COLO668 (cell line): Measurements from ENCODE around the gene PAK1IP1.
"Not testable (repeated sequence)": the region's sequence is repeated elsewhere in the genome, so short reads cannot be mapped to it uniquely, and the experiment has no call there.

Experiments used
- DNase-seq: peaks from one replicate; lab custom pipeline; 2025; ENCODE audit not compliant: unreplicated experiment; lab: John Stamatoyannopoulos, UW

PAK1IP1 gene

GRCh38 chr6:10692965-10693538, 1.7 kb upstream of the PAK1IP1 start:
- no peak for DNase-seq

DNA sequence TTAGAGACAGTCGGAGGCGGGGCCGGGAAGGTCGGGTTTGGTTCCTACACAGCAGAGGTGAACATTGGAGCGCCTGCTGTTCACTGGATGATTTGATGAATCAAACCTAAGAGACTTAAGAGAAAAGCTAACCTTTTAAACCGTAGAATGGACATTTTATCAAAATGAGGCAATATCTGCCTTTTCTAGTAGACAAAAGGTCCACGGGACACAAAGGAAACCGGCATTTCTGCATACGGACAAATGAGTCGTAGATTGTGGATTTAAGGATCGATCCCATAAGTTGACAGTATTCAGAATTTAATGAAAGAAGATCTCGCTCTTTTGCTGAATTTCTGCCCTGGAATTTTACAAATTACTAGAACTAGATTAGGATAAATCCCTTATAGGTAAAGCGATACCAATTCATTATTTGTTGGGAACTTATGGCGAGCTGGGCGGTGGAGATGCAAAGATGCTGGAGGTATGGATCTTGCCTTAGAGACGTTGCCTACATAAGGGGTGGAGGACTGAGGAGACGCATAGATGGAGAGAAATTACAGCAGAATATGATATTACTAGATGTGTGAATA, 400 bp downstream of the PAK1IP1 start:
- DNase-seq: no peak

- no peak for DNase-seq
Observed at GRCh38 chr6:10696655-10697054, 1.9 kb downstream of the PAK1IP1 start.

DNA sequence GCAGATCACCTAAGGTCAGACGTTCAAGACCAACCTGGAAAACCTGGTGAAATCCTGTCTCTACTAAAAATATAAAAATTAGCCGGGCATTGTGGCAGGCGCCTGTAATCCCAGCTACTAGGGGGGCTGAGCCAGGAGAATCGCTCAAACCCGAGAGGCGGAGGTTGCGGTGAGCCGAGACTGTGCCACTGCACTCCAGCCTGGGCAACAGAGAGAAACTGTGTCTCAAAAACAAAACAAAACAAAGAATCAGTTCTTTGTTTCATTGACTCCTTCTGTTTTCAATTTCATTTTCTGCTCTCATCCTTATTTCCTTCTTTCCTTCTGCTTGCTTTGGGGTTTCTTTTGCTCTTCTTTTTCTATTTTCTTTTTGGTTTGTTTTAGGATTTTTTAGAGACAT, 19.2 kb downstream of the PAK1IP1 start:
- DNase-seq: no peak

GRCh38 chr6:10719296-10719963, 24.7 kb downstream of the PAK1IP1 start:
- DNase-seq: no peak

DNA sequence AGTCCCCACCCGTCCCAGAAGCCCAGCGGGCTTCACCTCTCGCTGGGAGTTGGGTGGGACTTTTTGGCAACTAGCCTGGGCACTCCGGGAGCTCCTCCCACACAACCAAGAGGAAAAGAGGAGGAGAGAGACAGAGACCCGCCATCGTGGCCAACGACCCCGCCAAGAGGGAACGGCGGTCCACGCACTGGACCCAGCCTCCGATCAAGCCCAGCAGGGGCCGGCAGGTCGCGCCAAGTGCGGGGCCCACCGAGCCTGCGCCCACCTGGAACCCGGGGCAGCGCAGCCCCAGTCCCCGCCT, 25.1 kb downstream of the PAK1IP1 start:
- DNase-seq: no peak

- DNase-seq: no peak
Observed at GRCh38 chr6:10720265-10720959, 25.6 kb downstream of the PAK1IP1 start.

DNA sequence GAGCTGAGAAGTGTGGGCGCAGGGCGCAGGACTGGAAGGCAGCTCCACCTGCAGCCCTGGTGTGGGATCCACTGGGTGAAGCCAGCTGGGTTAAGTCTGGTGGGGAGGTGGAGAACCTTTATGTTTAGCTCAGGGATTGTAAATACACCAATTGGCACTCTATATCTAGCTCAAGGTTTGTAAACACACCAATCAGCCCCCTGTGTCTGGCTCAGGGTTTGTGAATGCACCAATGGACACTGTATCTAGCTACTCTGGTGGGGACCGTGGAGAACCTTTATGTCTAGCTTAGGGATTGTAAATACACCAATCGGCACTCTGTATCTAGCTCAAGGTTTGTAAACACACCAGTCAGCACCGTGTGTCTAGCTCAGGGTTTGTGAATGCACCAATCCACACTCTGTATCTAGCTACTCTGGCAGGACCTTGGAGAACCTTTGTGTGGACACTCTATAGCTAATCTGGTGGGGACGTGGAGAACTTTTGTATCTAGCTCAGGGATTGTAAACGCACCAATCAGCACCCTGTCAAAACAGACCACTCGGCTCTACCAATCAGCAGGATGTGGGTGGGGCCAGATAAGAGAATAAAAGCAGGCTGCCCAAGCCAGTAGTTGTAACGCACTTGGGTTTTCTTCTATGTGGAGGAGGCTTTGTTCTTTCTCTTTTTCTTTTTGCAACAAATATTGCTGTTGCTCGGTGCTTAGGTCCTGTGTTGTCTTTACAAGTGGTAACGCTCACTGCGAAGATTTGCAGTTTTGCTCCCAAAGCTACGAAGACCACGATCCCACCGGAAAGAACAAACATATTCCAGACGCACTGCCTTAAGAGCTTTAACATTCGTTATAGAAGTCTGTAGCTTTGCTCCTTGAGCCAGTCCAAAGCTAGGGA, 26.4 kb downstream of the PAK1IP1 start:
- DNase-seq: not testable (repeated sequence)

- DNase-seq: no peak
Observed at GRCh38 chr6:10721850-10722569, 27.2 kb downstream of the PAK1IP1 start.

DNA sequence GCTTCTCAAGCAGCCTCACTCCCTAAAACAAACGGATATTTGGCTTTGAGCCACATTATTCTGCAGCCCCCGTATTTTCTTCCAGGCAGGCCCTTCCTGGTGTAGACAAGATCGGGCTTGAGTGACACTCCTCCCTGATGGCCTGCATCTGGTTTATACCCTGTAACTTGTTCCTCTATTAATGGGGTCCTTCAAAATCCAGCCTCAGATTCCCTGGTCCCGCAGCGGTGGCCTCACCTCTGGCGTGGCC, 27.7 kb downstream of the PAK1IP1 start:
- no peak for DNase-seq

DNA sequence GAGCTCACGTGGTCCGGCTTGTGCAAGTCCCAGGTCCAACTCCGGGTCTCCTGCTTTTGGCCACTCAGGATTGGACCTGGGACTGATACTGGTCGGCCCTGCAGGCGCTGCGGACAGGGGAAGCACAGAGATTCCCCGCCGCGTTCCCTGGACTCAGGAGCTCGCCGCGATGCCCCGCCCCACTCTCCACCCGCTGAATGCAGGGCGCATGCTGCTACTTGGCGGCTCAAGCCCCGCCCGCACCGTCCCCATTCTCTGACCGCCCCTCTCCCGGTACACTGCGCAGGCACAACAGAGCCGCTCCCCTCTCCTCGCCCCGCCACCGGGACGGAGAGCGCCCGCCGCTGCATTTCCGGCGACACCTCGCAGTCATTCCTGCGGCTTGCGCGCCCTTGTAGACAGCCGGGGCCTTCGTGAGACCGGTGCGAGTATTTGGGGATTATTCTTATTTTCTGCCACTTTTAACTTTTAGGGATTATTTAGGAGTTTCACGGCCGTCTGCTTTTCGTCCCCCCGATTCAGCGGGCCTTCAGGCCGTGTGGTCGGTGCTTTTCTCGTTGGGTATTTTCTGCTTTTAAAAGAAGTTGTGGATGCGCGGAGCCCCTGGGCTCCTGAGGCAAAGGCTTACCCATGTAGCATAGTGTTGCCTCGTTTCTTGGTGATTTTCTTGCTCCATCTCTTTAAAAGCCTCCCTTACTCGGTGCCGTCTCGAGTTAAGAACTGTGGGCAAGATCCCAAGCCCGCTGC, 28.2 kb downstream of the PAK1IP1 start, which contains the start of gene TMEM14C:
TSS of gene TMEM14C (plus strand) at position 251 of the 747 bp plus-strand sequence. CDS start 1,544 bp downstream, outside the sequence.
- DNase-seq: peak; percentile 96

DNA sequence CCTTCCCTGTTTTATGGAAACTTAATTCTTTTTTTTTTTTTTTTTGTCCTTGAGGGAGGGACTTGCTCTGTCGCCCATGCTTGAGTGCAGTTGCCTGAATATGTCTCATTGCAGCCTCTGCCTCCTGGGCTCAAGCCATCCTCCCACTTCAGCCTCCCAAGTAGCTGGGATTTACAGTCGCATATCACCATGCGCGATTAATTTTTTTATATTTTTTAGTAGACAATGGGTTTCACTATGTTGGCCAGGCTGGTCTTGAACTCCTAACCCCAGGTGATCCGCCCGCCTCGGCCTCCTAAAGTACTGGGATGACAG, 28.8 kb downstream of the PAK1IP1 start:
- no peak for DNase-seq

DNA sequence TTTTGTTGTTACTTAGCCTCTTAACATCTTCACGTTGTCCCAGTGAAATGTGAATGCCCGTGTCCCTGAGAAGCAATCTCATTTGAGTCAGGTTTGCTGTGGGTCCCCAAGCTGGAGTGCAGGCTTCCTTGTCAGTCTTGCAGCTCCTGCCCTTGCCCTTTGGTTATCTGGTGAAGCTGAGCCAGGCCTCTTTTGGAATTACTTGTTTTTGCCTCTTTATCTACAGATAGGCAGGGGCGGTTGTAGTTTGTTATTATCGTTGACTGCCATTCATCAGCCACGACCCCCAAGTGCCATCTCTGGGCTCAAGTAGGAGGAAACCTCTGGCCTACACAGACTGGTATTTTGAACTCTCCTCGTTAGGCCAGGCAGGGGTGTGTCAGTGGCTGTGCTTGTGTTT, 30.3 kb downstream of the PAK1IP1 start:
- no peak for DNase-seq

DNA sequence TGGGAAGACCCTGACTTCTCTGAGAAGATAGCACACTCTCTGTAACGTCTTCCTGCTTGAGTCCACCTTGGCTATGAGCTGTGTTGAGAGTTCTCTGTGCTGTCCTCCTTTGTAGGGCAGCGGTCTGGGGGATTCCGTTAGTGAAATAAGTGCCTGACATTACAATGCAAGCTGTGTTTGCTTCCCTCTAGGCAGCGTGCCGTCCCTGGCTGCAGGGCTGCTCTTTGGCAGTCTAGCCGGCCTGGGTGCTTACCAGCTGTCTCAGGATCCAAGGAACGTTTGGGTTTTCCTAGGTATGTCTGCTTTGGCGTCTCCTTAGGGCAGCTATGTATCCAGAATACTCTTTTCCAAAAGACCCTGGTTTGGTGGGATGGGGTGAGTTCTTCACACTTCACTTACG, 30.9 kb downstream of the PAK1IP1 start:
- DNase-seq: no peak

- no peak for DNase-seq
Observed at GRCh38 chr6:10730254-10730653, 35.5 kb downstream of the PAK1IP1 start.

DNA sequence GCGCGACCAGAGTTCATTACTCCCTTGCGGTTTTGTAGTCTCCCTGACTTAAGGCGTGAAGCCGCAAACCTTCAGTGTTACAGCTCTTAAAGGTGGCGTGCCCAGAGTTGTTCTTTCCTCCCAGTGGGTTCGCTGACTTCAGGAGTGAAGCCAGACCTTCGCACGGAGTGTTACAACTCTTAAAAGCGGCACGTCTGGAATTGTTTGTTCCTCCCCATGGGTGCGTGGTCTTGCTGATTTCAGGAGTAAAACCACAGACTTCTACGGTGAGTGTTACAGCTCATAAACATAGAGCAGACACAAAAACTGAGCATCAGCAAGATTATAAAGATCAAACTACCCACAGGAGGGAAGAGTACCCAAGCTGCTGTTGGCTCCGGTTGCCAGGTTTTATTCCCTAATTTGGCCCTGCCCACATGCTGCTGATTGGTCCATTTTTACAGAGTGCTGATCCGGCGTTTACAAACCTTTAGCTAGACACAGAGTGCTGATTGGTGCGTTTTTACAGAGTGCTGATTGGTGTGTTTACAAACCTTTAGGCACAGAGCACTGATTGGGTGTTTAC, 38.5 kb downstream of the PAK1IP1 start:
- no peak for DNase-seq

GRCh38 chr6:10733863-10734262, 39.1 kb downstream of the PAK1IP1 start:
- DNase-seq: no peak

GRCh38 chr6:10736731-10737130, 42.0 kb downstream of the PAK1IP1 start:
- DNase-seq: no peak

DNA sequence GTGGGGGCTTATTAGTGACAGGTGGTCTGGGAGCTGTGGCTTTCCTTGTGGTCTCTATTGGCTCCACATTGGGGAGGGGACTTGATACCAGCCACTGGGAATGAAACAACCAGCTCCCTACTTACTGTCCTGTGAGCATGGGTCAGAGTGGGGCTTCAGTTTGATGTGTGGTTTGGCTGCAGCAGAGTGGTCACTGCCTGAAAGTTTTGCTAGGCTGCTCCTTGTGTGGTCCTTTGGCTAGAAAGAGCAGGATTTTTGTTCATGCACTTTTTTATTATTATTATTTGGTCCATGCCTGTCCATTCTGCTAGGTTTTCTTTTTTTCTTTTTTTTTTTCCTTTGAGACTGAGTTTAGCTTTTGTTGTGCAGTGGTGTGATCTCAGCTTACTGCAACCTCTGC, 45.3 kb downstream of the PAK1IP1 start:
- DNase-seq: no peak

DNA sequence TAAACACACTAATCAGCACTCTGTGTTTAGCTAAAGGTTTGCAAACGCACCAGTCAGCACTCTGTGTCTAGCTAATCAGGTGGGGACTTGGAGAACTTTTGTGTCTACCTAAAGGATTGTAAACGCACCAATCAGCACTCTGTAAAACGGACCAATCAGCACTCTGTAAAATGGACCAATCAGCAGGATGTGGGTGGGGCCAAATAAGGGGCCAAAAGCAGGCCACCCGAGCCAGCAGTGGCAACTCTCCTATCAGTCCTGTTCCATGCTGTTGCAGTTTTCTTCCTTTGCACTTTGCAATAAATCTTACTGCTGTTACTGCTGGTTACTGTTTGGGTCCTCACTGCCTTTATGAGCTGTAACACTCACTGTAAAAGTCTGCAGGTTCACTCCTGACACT, 46.9 kb downstream of the PAK1IP1 start:
- not testable (repeated sequence) for DNase-seq
